ENCODE data around the gene KRTAP1-4. TPM values are rescaled to one million over a fixed set of nuclear protein-coding genes. Genes with fewer than 3 reads are reported as not detected.
"Not testable (repeated sequence)": the region's sequence is repeated elsewhere in the genome, so short reads cannot be mapped to it uniquely, and the experiment has no call there.

The KRTAP1-4 gene
- total RNA-seq, 1 donor from 2014 or later = not detected

DNA sequence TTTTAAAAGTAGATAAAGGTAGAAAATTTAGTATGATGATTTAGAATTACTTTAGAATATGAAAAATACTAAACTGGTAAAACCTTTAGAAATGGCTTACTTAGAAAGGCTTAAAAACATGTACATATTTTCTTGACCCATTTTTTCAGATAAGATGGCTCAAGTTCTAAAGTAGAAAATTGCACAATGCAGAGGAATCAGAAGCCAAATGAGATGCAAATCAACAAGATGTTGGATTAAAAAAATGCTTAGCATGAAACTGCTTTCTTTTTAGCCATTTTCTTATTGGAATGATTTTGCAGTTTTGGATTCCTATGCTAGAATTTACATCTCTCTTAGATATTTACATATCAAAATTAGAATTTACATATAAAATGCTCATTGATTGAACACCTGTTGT is 19.6 kb downstream of the KRTAP1-4 start:
- Mint-ChIP-seq H3K9me3 (no peaks in the 10 kb centered on the region), H3K4me1 (ENCODE audit: low read depth) (no peaks in the 10 kb centered on the region), H3K36me3 (ENCODE audit: low read depth) (no peaks in the 10 kb centered on the region), H3K4me3 (ENCODE audit: low read depth) (no peak overlapping the region), H3K27me3 (ENCODE audit: low read depth) (peaks cover 13% of the 10 kb centered on the region), H3K27ac (no peak overlapping the region)
- no peak for DNase-seq (ENCODE audit: low spot score)
- intact Hi-C loops (cut with micrococcal nuclease) = no loop called here

DNA sequence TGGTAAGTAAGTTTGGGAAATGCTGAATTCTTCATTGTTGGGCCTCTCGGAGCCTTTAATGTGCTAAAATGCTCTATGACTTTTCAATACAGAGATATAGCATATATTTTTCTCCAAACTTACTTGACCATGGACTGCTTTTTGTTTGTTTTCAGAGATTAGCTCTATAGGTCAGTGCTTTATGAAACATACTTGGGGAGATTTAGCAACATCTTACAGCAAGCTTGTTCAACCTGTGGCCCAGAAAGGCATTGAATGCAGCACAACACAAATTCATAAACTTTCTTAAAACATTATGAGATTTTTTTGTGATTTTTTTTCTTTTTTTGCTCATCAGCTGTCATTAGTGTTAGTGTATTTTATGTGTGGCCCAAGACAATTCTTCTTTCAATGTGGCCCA is 20.1 kb downstream of the KRTAP1-4 start:
- Mint-ChIP-seq H3K27me3 (ENCODE audit: low read depth) (peaks cover 13% of the 10 kb centered on the region), H3K4me3 (ENCODE audit: low read depth) (no peak overlapping the region), H3K36me3 (ENCODE audit: low read depth) (no peaks in the 10 kb centered on the region), H3K9me3 (no peaks in the 10 kb centered on the region), H3K4me1 (ENCODE audit: low read depth) (no peaks in the 10 kb centered on the region), H3K27ac (no peak overlapping the region)
- DNase-seq (ENCODE audit: low spot score) = no peak
- intact Hi-C loops (cut with micrococcal nuclease) = no loop called here

DNA sequence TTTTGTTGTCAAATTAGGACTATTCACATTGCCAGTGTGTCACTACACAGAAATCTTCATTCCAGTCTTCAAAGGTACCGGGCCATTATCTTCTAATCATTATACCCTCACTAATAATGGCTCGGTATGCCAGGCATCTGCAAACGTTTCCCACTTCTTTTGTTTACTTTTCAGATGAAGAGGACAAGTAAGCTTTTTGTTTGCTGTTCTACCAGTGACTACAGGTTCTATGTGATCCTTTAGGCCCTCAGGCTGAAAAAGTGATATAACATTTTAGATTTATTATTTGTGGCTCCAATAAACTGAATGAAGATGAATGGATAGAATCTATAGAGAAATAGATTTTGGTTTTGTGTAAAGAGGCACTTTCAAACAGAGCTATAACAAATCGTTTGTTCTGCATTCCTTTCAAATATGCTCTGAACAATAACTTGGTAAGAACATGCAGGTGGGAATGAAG is 20.7 kb downstream of the KRTAP1-4 start:
- H3K27ac Mint-ChIP-seq = no peak overlapping the region
- H3K27me3 Mint-ChIP-seq (ENCODE audit: low read depth) = peaks cover 13% of the 10 kb centered on the region
- no peaks in the 10 kb centered on the region for H3K36me3 Mint-ChIP-seq (ENCODE audit: low read depth)
- intact Hi-C loops (cut with micrococcal nuclease) = no loop called here
- no peaks in the 10 kb centered on the region for H3K4me1 Mint-ChIP-seq (ENCODE audit: low read depth)
- no peak overlapping the region for H3K4me3 Mint-ChIP-seq (ENCODE audit: low read depth)
- no peaks in the 10 kb centered on the region for H3K9me3 Mint-ChIP-seq
- no peak for DNase-seq (ENCODE audit: low spot score)

DNA sequence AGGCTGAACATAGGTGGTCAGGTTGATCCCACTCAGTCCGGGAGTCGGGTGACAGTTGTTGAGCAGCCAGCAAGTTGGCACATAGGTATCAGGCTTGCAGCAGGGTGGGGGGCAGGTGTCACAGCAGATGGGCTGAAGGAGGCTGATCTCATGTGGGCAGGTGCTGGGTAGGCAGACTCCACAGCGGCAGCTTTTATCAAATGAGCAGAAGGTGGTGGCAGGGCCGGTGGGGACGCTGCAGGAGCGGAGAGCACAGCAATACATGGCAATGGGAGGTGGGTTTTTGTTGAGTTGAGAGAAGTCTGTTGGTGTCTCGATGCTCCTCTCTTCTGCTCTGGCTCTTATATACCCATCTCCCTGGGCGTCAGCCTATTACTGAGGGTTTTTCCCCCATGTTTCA is 21.2 kb downstream of the KRTAP1-4 start, which contains the start of gene KRTAP3-1:
KRTAP3-1 (minus strand) TSS at position 318 of the 400 bp plus-strand sequence; CDS start at position 264, 54 bp downstream.
- DNase-seq (ENCODE audit: low spot score) = no peak
- Mint-ChIP-seq H3K4me1 (ENCODE audit: low read depth) (no peaks in the 10 kb centered on the region), H3K36me3 (ENCODE audit: low read depth) (no peaks in the 10 kb centered on the region), H3K27ac (no peak within 1 kb of the TSS), H3K4me3 (ENCODE audit: low read depth) (no peak within 1 kb of the TSS), H3K27me3 (ENCODE audit: low read depth) (peaks cover 13% of the 10 kb centered on the region), H3K9me3 (no peaks in the 10 kb centered on the region)
- intact Hi-C loops (cut with micrococcal nuclease) = no loop called here

DNA sequence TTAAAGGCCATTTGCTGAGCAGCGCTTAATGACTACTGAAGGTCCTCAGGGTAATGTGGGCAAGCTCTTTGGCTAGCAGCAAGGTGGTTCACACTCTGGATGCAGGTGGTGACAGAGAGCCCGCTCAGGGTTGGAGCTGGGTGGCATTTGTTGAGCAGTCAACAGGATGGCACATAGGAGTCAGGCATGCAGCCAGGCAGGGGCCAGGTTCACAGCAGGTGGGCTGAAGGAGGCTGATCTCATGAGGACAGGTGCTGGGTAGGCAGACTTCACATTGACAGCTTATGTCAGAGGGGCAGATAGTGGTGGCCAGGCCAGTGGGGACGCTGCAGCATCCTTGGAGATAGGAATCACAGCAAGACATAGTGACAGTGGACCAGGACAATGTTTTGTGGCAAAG is 25.6 kb downstream of the KRTAP1-4 start:
- peaks cover 1% of the 10 kb centered on the region for H3K27me3 Mint-ChIP-seq (ENCODE audit: low read depth)
- no peak overlapping the region for H3K4me3 Mint-ChIP-seq (ENCODE audit: low read depth)
- no peaks in the 10 kb centered on the region for H3K9me3 Mint-ChIP-seq
- intact Hi-C loops (cut with micrococcal nuclease) = no loop called here
- H3K27ac Mint-ChIP-seq = no peak overlapping the region
- no peaks in the 10 kb centered on the region for H3K4me1 Mint-ChIP-seq (ENCODE audit: low read depth)
- no peak for DNase-seq (ENCODE audit: low spot score)
- no peaks in the 10 kb centered on the region for H3K36me3 Mint-ChIP-seq (ENCODE audit: low read depth)

DNA sequence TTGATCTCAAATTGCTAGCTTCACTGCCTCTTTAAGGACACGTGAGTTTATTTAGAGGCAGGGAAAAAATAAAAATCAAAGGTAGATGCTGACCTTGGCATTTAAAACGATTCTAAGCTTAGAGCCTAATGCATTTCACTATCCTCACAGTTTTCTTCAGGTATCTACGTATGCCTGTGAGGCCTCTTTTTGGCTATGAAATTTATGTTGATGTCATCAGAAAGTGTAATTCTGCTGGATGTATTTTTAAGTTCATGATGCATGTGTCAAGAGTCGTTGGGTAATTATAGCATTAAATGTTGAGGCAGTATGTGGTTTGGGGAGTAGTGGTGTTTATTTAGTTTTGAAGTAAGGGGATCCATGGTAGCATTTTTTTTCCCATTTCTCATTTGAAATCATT is 26.1 kb downstream of the KRTAP1-4 start:
- intact Hi-C loops (cut with micrococcal nuclease) = no loop called here
- H3K36me3 Mint-ChIP-seq (ENCODE audit: low read depth) = no peaks in the 10 kb centered on the region
- peaks cover 3% of the 10 kb centered on the region for H3K27me3 Mint-ChIP-seq (ENCODE audit: low read depth)
- DNase-seq (ENCODE audit: low spot score) = no peak
- H3K4me3 Mint-ChIP-seq (ENCODE audit: low read depth) = no peak overlapping the region
- no peaks in the 10 kb centered on the region for H3K9me3 Mint-ChIP-seq
- no peaks in the 10 kb centered on the region for H3K4me1 Mint-ChIP-seq (ENCODE audit: low read depth)
- H3K27ac Mint-ChIP-seq = no peak overlapping the region

DNA sequence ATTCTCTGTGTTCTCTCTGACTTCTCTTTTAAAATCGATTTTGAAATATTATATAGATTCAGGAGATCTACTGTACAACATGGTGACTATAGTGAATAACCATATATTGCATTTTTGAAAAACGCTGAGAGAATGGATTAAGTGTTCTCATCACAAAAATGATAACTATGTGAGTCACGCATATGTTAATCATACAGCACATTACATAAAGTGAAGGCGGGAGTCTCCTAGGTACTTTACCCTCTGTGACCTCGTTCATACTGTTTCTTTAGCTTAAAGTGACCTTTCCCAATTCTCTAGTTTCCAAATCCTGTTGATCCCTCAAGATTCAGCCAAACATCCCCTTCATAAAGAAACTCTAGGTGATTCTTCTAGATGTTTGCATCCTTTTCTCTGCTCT is 27.2 kb downstream of the KRTAP1-4 start:
- no peak overlapping the region for H3K27ac Mint-ChIP-seq
- no peaks in the 10 kb centered on the region for H3K4me1 Mint-ChIP-seq (ENCODE audit: low read depth)
- H3K27me3 Mint-ChIP-seq (ENCODE audit: low read depth) = peaks cover 7% of the 10 kb centered on the region
- H3K9me3 Mint-ChIP-seq = no peaks in the 10 kb centered on the region
- no peak for DNase-seq (ENCODE audit: low spot score)
- no peak overlapping the region for H3K4me3 Mint-ChIP-seq (ENCODE audit: low read depth)
- intact Hi-C loops (cut with micrococcal nuclease) = no loop called here
- no peaks in the 10 kb centered on the region for H3K36me3 Mint-ChIP-seq (ENCODE audit: low read depth)

DNA sequence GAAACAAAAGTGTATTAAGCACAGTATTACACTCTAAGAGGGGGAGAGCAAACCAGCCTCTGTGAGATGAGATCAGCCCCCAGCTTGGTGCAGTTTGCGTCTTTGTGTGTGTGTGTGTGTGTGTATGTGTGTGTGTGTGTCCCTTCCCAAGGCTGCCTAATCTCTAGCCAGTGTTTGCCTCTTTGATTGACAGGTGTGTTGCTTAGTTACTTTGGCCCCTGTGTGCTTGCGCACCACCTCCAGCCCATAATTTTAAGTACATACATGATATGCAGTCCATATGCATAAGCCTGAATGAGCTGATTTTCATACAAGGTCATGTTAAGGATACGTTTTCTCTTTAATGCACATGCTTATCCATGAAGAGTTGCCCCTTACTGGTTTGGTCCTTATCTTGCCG is 28.2 kb downstream of the KRTAP1-4 start:
- H3K4me1 Mint-ChIP-seq (ENCODE audit: low read depth) = no peaks in the 10 kb centered on the region
- peaks cover 15% of the 10 kb centered on the region for H3K27me3 Mint-ChIP-seq (ENCODE audit: low read depth)
- no peak overlapping the region for H3K4me3 Mint-ChIP-seq (ENCODE audit: low read depth)
- intact Hi-C loops (cut with micrococcal nuclease) = no loop called here
- no peaks in the 10 kb centered on the region for H3K36me3 Mint-ChIP-seq (ENCODE audit: low read depth)
- H3K9me3 Mint-ChIP-seq = no peaks in the 10 kb centered on the region
- no peak overlapping the region for H3K27ac Mint-ChIP-seq
- no peak for DNase-seq (ENCODE audit: low spot score)

DNA sequence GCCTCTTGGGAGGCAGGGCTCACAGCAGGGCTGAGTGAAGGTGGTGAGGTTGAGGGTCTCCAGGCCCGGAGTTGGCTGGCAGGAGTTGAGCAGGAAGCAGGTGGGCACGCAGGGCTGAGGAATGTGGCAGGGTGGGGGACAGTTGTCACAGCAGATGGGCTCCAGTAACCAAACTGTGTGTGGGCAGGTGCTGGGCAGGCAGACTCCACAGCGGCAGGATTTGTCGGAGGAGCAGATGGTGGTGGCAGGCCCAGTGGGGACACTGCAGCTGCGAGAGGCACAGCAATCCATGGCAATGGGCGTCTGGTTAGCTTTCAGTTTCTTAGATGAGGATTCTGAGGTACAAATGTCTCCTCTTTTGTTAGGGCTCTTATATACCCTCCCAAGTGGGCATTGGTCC is 30.4 kb downstream of the KRTAP1-4 start, which contains the start of gene KRTAP3-2:
KRTAP3-2 (minus strand) TSS at position 344 of the 400 bp plus-strand sequence; CDS start at position 291, 53 bp downstream.
- peaks cover 22% of the 10 kb centered on the region for H3K27me3 Mint-ChIP-seq (ENCODE audit: low read depth)
- H3K4me1 Mint-ChIP-seq (ENCODE audit: low read depth); H3K27ac Mint-ChIP-seq; DNase-seq (ENCODE audit: low spot score); H3K36me3 Mint-ChIP-seq (ENCODE audit: low read depth); intact Hi-C loops (cut with micrococcal nuclease); H3K4me3 Mint-ChIP-seq (ENCODE audit: low read depth); H3K9me3 Mint-ChIP-seq: not testable (repeated sequence)

DNA sequence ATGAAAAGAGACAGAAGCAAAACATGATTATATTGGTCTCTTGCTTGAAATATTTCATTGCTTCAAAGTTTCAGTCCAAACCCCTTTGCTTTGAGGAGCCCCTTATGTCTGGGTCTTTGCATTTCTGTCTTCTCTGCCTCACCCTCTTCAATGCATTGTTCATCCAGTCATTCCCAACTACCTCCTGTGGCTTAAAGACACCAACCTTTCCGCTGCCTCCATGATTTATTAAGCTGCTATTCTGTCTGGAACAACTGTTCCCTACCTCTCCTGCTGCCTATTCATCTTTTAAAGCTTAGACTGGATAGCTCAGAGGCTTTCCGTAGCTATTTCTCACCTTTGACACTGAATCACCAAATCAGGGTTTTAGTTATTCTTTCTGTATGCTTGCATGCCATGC is 32.6 kb downstream of the KRTAP1-4 start:
- no peak for DNase-seq (ENCODE audit: low spot score)
- Mint-ChIP-seq H3K36me3 (ENCODE audit: low read depth) (no peaks in the 10 kb centered on the region), H3K9me3 (no peaks in the 10 kb centered on the region), H3K4me1 (ENCODE audit: low read depth) (no peaks in the 10 kb centered on the region), H3K27me3 (ENCODE audit: low read depth) (peaks cover 36% of the 10 kb centered on the region), H3K4me3 (ENCODE audit: low read depth) (no peak overlapping the region), H3K27ac (no peak overlapping the region)
- intact Hi-C loops (cut with micrococcal nuclease) = no loop called here

DNA sequence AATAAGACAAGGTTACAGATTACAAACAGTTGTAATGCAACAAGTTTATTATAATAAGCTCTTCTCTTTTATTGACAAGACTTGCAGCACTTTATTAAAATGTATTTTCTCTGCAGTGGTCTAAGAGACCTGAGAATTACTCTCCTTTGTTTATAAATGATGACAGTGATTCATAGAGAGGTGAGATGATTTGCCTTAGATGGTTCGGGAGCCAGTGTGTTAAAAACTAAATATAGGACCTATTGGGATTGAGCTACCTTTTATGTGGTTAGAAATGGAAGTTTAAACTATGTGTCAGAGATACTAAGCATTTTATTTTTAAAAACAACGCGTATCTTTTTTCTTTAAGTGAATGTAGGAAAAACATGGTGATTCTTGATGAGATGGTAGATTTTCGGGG is 33.2 kb downstream of the KRTAP1-4 start:
- no peaks in the 10 kb centered on the region for H3K4me1 Mint-ChIP-seq (ENCODE audit: low read depth)
- DNase-seq (ENCODE audit: low spot score) = no peak
- no peaks in the 10 kb centered on the region for H3K36me3 Mint-ChIP-seq (ENCODE audit: low read depth)
- intact Hi-C loops (cut with micrococcal nuclease) = no loop called here
- H3K27ac Mint-ChIP-seq = no peak overlapping the region
- peaks cover 39% of the 10 kb centered on the region for H3K27me3 Mint-ChIP-seq (ENCODE audit: low read depth)
- H3K4me3 Mint-ChIP-seq (ENCODE audit: low read depth) = no peak overlapping the region
- H3K9me3 Mint-ChIP-seq = no peaks in the 10 kb centered on the region

DNA sequence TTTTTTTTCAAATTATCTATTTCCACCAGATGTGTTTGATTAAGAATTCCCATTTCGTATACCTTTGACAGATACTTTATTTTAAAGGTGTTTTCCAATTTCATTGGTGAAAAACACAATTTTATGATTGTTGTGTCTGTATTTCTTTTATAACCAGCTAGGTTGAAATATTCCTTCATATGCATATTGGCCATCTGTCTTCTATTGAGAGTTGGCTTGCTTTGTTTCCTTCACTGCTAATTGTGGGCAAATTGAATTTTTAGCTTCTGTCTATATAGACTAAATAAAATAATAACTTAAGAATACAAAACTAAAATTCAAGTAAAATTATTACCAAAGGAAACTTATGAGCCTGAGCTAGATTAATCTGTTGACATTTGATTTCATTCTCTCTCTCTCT is 34.9 kb downstream of the KRTAP1-4 start:
- Mint-ChIP-seq H3K9me3 (no peaks in the 10 kb centered on the region), H3K4me1 (ENCODE audit: low read depth) (no peaks in the 10 kb centered on the region), H3K27me3 (ENCODE audit: low read depth) (peaks cover 40% of the 10 kb centered on the region)

DNA sequence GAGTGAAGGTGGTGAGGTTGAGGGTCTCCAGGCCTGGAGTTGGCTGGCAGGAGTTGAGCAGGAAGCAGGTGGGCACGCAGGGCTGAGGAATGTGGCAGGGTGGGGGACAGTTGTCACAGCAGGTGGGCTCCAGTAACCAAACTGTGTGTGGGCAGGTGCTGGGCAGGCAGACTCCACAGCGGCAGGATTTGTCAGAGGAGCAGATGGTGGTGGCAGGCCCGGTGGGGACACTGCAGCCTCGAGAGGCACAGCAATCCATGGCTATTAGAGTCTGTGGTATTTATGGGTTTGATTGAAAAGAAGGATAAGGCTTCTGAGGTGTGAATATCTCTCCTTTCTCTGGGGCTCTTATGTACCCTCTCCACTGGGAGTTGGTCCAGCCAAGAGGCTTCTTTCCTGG is 36.2 kb downstream of the KRTAP1-4 start, which contains the start of gene KRTAP3-3:
KRTAP3-3 (minus strand) TSS at position 326 of the 400 bp plus-strand sequence; CDS start at position 259, 67 bp downstream.
- no peaks in the 10 kb centered on the region for H3K36me3 Mint-ChIP-seq (ENCODE audit: low read depth)
- no peaks in the 10 kb centered on the region for H3K9me3 Mint-ChIP-seq
- H3K27ac Mint-ChIP-seq = no peak within 1 kb of the TSS
- H3K27me3 Mint-ChIP-seq (ENCODE audit: low read depth) = peaks cover 37% of the 10 kb centered on the region
- no peak for DNase-seq (ENCODE audit: low spot score)
- H3K4me1 Mint-ChIP-seq (ENCODE audit: low read depth) = no peaks in the 10 kb centered on the region
- H3K4me3 Mint-ChIP-seq (ENCODE audit: low read depth) = no peak within 1 kb of the TSS
- intact Hi-C loops (cut with micrococcal nuclease) = no loop called here

More for the DNA sequence above, 34.9 kb downstream of the KRTAP1-4 start:
- H3K36me3 Mint-ChIP-seq (ENCODE audit: low read depth) = no peaks in the 10 kb centered on the region
- intact Hi-C loops (cut with micrococcal nuclease) = no loop called here
- no peak overlapping the region for H3K27ac Mint-ChIP-seq
- DNase-seq (ENCODE audit: low spot score) = no peak
- no peak overlapping the region for H3K4me3 Mint-ChIP-seq (ENCODE audit: low read depth)

DNA sequence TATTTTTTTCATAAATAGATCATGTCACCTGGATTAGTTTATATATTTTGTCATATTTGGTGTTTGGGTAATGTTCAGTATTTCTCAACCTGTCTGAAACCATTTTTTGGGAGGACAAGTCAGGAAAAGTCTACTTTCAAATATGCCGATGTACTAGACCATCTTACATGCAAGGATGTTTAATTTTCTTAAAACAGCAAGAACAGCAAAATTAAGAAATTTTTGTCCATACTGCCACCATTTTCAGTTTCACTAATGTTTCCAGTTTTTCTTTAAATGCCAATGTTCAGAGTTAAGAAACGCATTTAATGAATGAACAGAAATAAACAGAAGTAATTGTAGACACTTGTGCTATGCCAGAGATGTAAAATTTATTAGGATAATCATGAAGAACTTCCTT is 36.9 kb downstream of the KRTAP1-4 start:
- Mint-ChIP-seq H3K4me3 (ENCODE audit: low read depth) (no peak overlapping the region), H3K36me3 (ENCODE audit: low read depth) (no peaks in the 10 kb centered on the region), H3K4me1 (ENCODE audit: low read depth) (no peaks in the 10 kb centered on the region), H3K27ac (no peak overlapping the region), H3K27me3 (ENCODE audit: low read depth) (peaks cover 37% of the 10 kb centered on the region), H3K9me3 (no peaks in the 10 kb centered on the region)
- DNase-seq (ENCODE audit: low spot score) = no peak
- intact Hi-C loops (cut with micrococcal nuclease) = no loop called here
